Astrocyte (in vitro differentiated cells and primary cell): ENCODE measurements around the gene METTL2A.

Experiments
- CTCF ChIP-seq: IDR thresholded peaks from 2 replicates; pipeline ENCODE4 v1.5.1; 2011; ENCODE audit warnings: low read depth, mild to moderate bottlenecking, inconsistent platforms, low read length, moderate library complexity; ENCODE audit not compliant: insufficient read depth
- EZH2 ChIP-seq: IDR thresholded peaks from 2 replicates; pipeline ENCODE4 v1.6.1; 2012; ENCODE audit warnings: mild to moderate bottlenecking, low read length, inconsistent platforms; ENCODE audit not compliant: insufficient read depth

GRCh38 chr17:62405451-62405850 is 18.2 kb upstream of the METTL2A start:
- TF ChIP-seq CTCF (no peak), EZH2 (no peak)
